ENCODE measurements around the gene ANKRD52. TPM values are rescaled to one million over a fixed set of nuclear protein-coding genes. Genes with fewer than 3 reads are reported as not detected.

ANKRD52 gene
- total RNA-seq, 4 donors from 2014 or later = 14.7 to 30.9 (median 18.9) TPM

GRCh38 chr12:56205445-56205844 lies 52.7 kb downstream of the ANKRD52 start:
- intact Hi-C loops (cut with DNase I; ENCODE audit: low total_unique reads) = no loop called here
- Histone ChIP-seq H3K9me3 (no peaks in the 10 kb centered on the region), H3K27me3 (no peaks in the 10 kb centered on the region), H3K4me3 (no peak overlapping the region), H3K36me3 (peaks cover 0 to 52% of the 10 kb centered on the region in 2 donors), H3K4me1 (peaks cover 0 to 13% of the 10 kb centered on the region in 2 donors), H3K27ac (no peak overlapping the region)
- no peak for ATAC-seq
- DNase-seq = no peak
- TF ChIP-seq CTCF (IDR thresholded peaks at IDR 0.05 in 4 of 5, conservative IDR thresholded peaks at IDR 0.05 in 1 of 5) = no peak
- no peak for TF ChIP-seq POLR2A (IDR thresholded peaks at IDR 0.05)
- in situ Hi-C loops (cut with MboI; ENCODE audit: low sequenced_read_pairs in 4 of 4) = no loop called here

- Histone ChIP-seq H3K9me3 (no peaks in the 10 kb centered on the region), H3K4me1 (peaks cover 0 to 6% of the 10 kb centered on the region in 2 donors), H3K4me3 (no peak overlapping the region), H3K27ac (no peak overlapping the region), H3K27me3 (no peaks in the 10 kb centered on the region), H3K36me3 (peaks cover 0 to 46% of the 10 kb centered on the region in 2 donors)
- intact Hi-C loops (cut with DNase I; ENCODE audit: low total_unique reads) = no loop called here
- DNase-seq = no peak
- no peak for TF ChIP-seq CTCF (IDR thresholded peaks at IDR 0.05 in 4 of 5, conservative IDR thresholded peaks at IDR 0.05 in 1 of 5)
- ATAC-seq = no peak
- in situ Hi-C loops (cut with MboI; ENCODE audit: low sequenced_read_pairs in 4 of 4) = no loop called here
Observed at GRCh38 chr12:56204275-56204674, 53.9 kb downstream of the ANKRD52 start.

GRCh38 chr12:56202838-56203237 lies 55.3 kb downstream of the ANKRD52 start:
- intact Hi-C loops (cut with DNase I; ENCODE audit: low total_unique reads) (no loop called here), in situ Hi-C loops (cut with MboI; ENCODE audit: low sequenced_read_pairs in 4 of 4) (no loop called here)
- DNase-seq (no peak), ATAC-seq (no peak)
- TF ChIP-seq CTCF (IDR thresholded peaks at IDR 0.05 in 4 of 5, conservative IDR thresholded peaks at IDR 0.05 in 1 of 5) = no peak
- TF ChIP-seq POLR2A (IDR thresholded peaks at IDR 0.05) = no peak
- peaks cover 0 to 6% of the 10 kb centered on the region in 2 donors for H3K4me1 ChIP-seq
- no peak overlapping the region for H3K4me3 ChIP-seq
- no peaks in the 10 kb centered on the region for H3K9me3 ChIP-seq
- H3K27ac ChIP-seq = no peak overlapping the region
- no peaks in the 10 kb centered on the region for H3K27me3 ChIP-seq
- H3K36me3 ChIP-seq = peaks cover 0 to 32% of the 10 kb centered on the region in 2 donors

- DNase-seq (no peak), ATAC-seq (no peak)
- H3K27me3 ChIP-seq = no peaks in the 10 kb centered on the region
- no peaks in the 10 kb centered on the region for H3K9me3 ChIP-seq
- peaks cover 0 to 27% of the 10 kb centered on the region in 2 donors for H3K36me3 ChIP-seq
- H3K27ac ChIP-seq = no peak overlapping the region
- TF ChIP-seq POLR2A (IDR thresholded peaks at IDR 0.05) (no peak), CTCF (IDR thresholded peaks at IDR 0.05 in 4 of 5, conservative IDR thresholded peaks at IDR 0.05 in 1 of 5) (no peak)
- intact Hi-C loops (cut with DNase I; ENCODE audit: low total_unique reads) (no loop called here), in situ Hi-C loops (cut with MboI; ENCODE audit: low sequenced_read_pairs in 4 of 4) (no loop called here)
- H3K4me3 ChIP-seq = no peak overlapping the region
- H3K4me1 ChIP-seq = peaks cover 0 to 6% of the 10 kb centered on the region in 2 donors
Observed at GRCh38 chr12:56202366-56202765, 55.8 kb downstream of the ANKRD52 start.

- H3K36me3 ChIP-seq = no peaks in the 10 kb centered on the region
- no peak for TF ChIP-seq POLR2A (IDR thresholded peaks at IDR 0.05)
- TF ChIP-seq CTCF (IDR thresholded peaks at IDR 0.05 in 4 of 5, conservative IDR thresholded peaks at IDR 0.05 in 1 of 5) = no peak
- intact Hi-C loops (cut with DNase I; ENCODE audit: low total_unique reads) = no loop called here
- H3K27ac ChIP-seq = no peak overlapping the region
- ATAC-seq (no peak), DNase-seq (no peak)
- no peaks in the 10 kb centered on the region for H3K27me3 ChIP-seq
- H3K9me3 ChIP-seq = no peaks in the 10 kb centered on the region
- H3K4me1 ChIP-seq = no peaks in the 10 kb centered on the region
- in situ Hi-C loops (cut with MboI; ENCODE audit: low sequenced_read_pairs in 4 of 4) = loop anchor here in 3 of 4 donors (10.0 to 25.0 kb wide), 2 partner anchors 263 to 266 kb away; partner anchors contain the start of genes SPRYD4 (in 3 of the 3) and MIP (in 1 of the 3)
- H3K4me3 ChIP-seq = no peak overlapping the region
Observed at GRCh38 chr12:56198836-56199235, 59.3 kb downstream of the ANKRD52 start.

All from gastrocnemius medialis (tissue), 4 donors.